ENCODE results near the gene DHX8.

DNA sequence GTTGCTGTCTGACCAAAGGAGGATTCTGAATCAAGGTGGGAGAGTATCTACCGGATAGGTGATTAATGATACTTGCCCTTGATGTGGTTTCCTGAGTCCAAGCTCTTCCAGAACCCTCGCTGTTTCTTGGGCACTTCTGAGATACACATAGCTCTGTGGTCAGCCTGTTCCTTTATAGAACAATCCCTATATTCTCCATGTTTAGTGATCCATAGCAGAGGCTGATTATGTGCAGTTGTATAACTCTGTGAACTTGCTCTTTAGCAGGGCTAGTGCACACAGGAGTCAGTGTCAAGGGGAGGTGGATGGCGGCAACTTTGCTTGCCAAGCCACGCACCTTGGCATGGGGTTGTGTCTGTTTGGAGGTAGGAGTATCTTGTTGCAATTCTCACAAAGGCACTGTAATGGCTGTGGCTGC, 48.9 kb upstream of the DHX8 start:
- TF ChIP-seq CTCF (IDR thresholded peaks at IDR 0.05; ENCODE audit: low read depth, low read length) (no peak), POLR2A (IDR thresholded peaks at IDR 0.05; ENCODE audit: extremely low read depth, insufficient read length) (no peak), MYC (IDR thresholded peaks at IDR 0.05; ENCODE audit: low read depth, low read length) (no peak)
